AG04449 (cell line): ENCODE results near the gene GFI1.

Experiments used
- CTCF ChIA-PET: fragments of 350-600 bp; formaldehyde crosslinking; extraction: SDS; loops from one replicate; lab custom pipeline; 2021; ENCODE audit warnings: antibody characterized with exemption; lab: Yijun Ruan, JAX
- POLR2A ChIA-PET: fragments of 400-600, 350-600 bp; formaldehyde crosslinking; extraction: SDS; loops from one replicate; lab custom pipeline; 2020; ENCODE audit warnings: antibody characterized with exemption, inconsistent platforms; lab: Yijun Ruan, JAX
- DNase-seq: peaks from one replicate; pipeline ENCODE4 v3.0.0-alpha.2; 2010; ENCODE audit warnings: low read depth, low spot score
- H3K4me3 ChIP-seq: 2 replicates; pipeline ENCODE4 v1.5.1; 2011; ENCODE audit warnings: low read depth, mild to moderate bottlenecking, control low read depth, low read length
- CTCF ChIP-seq: IDR thresholded peaks from one replicate; pipeline ENCODE4 v1.5.1; 2011; ENCODE audit warnings: mild to moderate bottlenecking, moderate library complexity, low read length, control low read depth, inconsistent platforms; ENCODE audit not compliant: insufficient read depth; ENCODE audit errors: missing control alignments

The GFI1 gene

GRCh38 chr1:92515796-92516201 is 29.1 kb upstream of the GFI1 start:
- TF ChIP-seq CTCF, result no peak
- ChIA-PET CTCF (no interaction called here), POLR2A (no interaction called here)
- no peak overlapping the region for H3K4me3 ChIP-seq
- no peak for DNase-seq

- no peak overlapping the region for H3K4me3 ChIP-seq
- TF ChIP-seq CTCF, result no peak
- ChIA-PET CTCF (no interaction called here), POLR2A (no interaction called here)
- DNase-seq, result no peak
Observed at GRCh38 chr1:92511541-92511940, 24.8 kb upstream of the GFI1 start.

GRCh38 chr1:92509619-92510018 is 22.9 kb upstream of the GFI1 start:
- no peak overlapping the region for H3K4me3 ChIP-seq
- TF ChIP-seq CTCF, result no peak
- POLR2A ChIA-PET, result no interaction called here
- no peak for DNase-seq
- CTCF ChIA-PET, result no interaction called here

DNA sequence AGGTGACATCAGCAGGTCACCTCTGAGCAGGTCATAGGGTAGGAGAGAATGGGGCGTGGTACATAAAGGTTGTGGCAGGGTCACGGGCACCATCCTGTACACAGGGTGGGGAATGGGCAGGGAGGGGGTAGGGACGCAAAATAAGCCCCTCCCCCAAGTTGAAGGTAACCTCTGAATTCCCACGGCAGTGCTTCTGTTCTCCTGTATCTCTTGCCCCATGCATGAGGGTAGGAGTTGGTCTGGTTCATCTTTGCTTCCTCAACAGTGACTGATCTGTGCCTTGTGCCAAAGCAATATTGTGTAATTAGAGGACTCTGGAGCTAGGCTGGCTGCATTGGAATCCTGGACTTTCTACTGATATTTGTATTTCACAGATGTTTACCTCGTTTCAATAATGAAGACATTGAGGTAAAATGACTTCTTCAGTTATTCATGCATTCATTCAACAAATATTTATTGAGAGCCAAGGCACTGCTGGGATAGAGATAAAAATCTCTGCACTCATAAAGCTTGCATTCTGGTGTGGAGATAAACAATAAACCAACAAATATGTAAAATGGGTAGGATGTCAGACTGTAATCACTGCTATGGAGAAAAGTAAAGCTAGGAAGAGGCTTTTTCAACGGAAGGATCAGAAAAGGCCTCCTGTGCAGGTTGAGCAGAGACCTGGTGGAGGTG is 18.4 kb upstream of the GFI1 start:
- no peak for TF ChIP-seq CTCF
- DNase-seq, result no peak
- CTCF ChIA-PET, result no interaction called here
- POLR2A ChIA-PET, result no interaction called here
- H3K4me3 ChIP-seq, result no peak overlapping the region

DNA sequence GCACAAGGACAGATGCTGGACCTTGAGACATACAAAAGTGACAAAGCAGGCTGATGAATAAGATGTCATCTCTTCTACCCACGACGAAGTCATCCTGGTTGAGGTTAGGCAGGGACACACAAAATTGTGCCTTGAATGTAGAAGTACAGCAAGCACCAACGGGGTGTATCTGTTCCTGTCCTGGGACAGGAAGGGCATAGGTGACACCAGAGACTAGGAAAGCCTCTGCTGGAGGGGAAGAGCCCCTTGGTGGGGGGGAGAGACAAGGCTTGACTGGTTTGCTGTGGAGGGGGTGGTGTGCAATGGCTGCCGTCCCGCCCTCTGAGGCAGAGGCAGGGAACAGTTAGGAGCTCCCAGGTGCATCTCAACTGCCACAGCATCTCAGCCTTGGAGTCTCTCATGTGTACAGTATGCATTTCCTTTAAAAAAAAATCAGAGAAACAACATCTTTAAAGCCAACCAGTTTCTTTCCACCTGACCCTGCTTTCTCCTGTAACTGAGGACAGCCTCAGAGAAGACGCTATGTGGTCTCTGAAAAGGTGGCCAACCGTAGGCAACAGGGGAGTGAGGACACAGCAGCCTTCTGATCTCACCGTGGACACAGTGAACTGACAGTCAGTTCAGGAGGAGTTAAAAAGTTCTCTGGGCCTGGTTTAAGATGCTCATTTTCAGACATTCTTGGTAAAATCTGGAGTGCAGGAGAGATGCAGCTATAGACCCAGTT is 17.7 kb upstream of the GFI1 start:
- POLR2A ChIA-PET, result no interaction called here
- no peak for DNase-seq
- no peak overlapping the region for H3K4me3 ChIP-seq
- CTCF ChIA-PET, result no interaction called here
- no peak for TF ChIP-seq CTCF

DNA sequence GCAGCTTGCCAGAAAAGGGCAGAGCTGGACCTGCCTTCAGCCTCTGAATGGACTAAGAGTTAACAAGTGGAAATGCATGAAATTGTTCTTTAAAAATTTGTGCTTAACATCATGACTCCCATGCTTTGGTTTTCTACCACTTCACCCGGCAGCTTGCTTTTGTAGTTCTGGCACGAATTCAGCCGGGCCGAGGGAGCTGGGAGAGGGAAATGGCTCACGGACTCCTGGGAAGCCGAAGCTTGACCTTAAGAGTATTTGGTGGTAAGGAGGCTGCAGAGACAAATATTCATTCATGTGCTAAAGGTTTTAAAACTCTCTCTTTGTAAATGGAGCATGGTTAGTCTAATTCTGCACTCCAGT is 17.2 kb upstream of the GFI1 start:
- H3K4me3 ChIP-seq, result no peak overlapping the region
- no peak for TF ChIP-seq CTCF
- CTCF ChIA-PET, result no interaction called here
- POLR2A ChIA-PET, result no interaction called here
- no peak for DNase-seq
